ENCODE measurements around the gene TLR6.

The TLR6 gene

GRCh38 chr4:38898245-38898644 is 41.6 kb upstream of the TLR6 start:
- TF ChIP-seq, protein P1, sequence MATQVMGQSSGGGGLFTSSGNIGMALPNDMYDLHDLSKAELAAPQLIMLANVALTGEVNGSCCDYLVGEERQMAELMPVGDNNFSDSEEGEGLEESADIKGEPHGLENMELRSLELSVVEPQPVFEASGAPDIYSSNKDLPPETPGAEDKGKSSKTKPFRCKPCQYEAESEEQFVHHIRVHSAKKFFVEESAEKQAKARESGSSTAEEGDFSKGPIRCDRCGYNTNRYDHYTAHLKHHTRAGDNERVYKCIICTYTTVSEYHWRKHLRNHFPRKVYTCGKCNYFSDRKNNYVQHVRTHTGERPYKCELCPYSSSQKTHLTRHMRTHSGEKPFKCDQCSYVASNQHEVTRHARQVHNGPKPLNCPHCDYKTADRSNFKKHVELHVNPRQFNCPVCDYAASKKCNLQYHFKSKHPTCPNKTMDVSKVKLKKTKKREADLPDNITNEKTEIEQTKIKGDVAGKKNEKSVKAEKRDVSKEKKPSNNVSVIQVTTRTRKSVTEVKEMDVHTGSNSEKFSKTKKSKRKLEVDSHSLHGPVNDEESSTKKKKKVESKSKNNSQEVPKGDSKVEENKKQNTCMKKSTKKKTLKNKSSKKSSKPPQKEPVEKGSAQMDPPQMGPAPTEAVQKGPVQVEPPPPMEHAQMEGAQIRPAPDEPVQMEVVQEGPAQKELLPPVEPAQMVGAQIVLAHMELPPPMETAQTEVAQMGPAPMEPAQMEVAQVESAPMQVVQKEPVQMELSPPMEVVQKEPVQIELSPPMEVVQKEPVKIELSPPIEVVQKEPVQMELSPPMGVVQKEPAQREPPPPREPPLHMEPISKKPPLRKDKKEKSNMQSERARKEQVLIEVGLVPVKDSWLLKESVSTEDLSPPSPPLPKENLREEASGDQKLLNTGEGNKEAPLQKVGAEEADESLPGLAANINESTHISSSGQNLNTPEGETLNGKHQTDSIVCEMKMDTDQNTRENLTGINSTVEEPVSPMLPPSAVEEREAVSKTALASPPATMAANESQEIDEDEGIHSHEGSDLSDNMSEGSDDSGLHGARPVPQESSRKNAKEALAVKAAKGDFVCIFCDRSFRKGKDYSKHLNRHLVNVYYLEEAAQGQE (IDR thresholded peaks at IDR 0.05; ENCODE audit: insufficient replicate concordance, low read depth): no peak
- no peak for TF ChIP-seq SPI1 (IDR thresholded peaks at IDR 0.05; ENCODE audit: borderline replicate concordance, low read depth)
- DNase-seq (ENCODE audit: low read depth in 1 of 2, low spot score in 1 of 2): no peak
- H3K27ac ChIP-seq (replicated peaks): no peak overlapping the region
- H3K27me3 ChIP-seq (ENCODE audit: insufficient read depth, poor library complexity, severe bottlenecking): no peaks in the 10 kb centered on the region
- no peak overlapping the region for H3K4me3 ChIP-seq (replicated peaks; ENCODE audit: insufficient read depth, low read length)

- H3K27me3 ChIP-seq (ENCODE audit: insufficient read depth, poor library complexity, severe bottlenecking): no peaks in the 10 kb centered on the region
- no peak overlapping the region for H3K4me3 ChIP-seq (replicated peaks; ENCODE audit: insufficient read depth, low read length)
- DNase-seq (ENCODE audit: low read depth in 1 of 2, low spot score in 1 of 2): no peak
- TF ChIP-seq, protein P1 (IDR thresholded peaks at IDR 0.05; ENCODE audit: insufficient replicate concordance, low read depth): no peak
- TF ChIP-seq CTCF (IDR thresholded peaks at IDR 0.05; ENCODE audit: insufficient read depth, low read length) (no peak), POLR2AphosphoS5 (IDR thresholded peaks at IDR 0.05; ENCODE audit: low read depth) (no peak), SPI1 (IDR thresholded peaks at IDR 0.05; ENCODE audit: borderline replicate concordance, low read depth) (no peak), GABPA (IDR thresholded peaks at IDR 0.05; ENCODE audit: low read depth) (no peak)
- H3K27ac ChIP-seq (replicated peaks): no peak overlapping the region
Measured at GRCh38 chr4:38896940-38897339, 40.3 kb upstream of the TLR6 start.

DNA sequence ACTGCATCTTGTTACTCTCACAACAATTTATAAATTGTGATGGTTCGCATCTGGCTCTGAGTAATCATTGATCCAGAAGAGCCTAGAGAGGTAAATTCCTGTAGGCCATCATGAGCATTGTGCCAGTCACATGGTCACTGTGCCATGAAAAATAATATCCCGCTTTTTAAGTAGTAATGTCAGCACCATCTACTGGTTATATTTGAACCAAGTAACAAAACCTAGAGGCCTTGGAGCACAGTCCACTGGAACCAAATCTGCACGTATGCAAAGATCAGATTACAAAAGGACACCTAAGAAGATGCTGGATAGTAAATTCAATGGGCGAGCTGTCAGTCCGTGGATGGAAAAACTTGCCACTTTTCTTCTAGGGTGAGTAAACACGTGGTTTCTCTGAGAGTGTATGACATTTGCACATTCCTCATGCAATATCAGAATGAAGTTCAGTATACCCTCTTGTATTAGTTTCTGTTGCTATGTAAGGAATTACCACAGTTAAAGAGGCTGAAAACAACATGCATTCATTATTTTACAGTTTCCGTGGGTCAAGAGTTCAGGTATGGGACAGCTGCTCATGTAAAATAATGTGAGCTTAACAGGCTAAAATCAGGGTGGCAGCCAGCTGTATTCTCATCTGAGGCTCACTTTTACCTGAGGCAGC is 37.8 kb upstream of the TLR6 start:
- no peak for DNase-seq (ENCODE audit: low read depth in 1 of 2, low spot score in 1 of 2)
- TF ChIP-seq, protein P1 (IDR thresholded peaks at IDR 0.05; ENCODE audit: insufficient replicate concordance, low read depth): no peak
- no peak overlapping the region for H3K4me3 ChIP-seq (replicated peaks; ENCODE audit: insufficient read depth, low read length)
- no peak overlapping the region for H3K27ac ChIP-seq (replicated peaks)
- no peaks in the 10 kb centered on the region for H3K27me3 ChIP-seq (ENCODE audit: insufficient read depth, poor library complexity, severe bottlenecking)

- TF ChIP-seq POLR2AphosphoS5 (IDR thresholded peaks at IDR 0.05; ENCODE audit: low read depth): no peak
- TF ChIP-seq CTCF (IDR thresholded peaks at IDR 0.05; ENCODE audit: insufficient read depth, low read length): no peak
- no peak for TF ChIP-seq GABPA (IDR thresholded peaks at IDR 0.05; ENCODE audit: low read depth)
- TF ChIP-seq, protein P1 (IDR thresholded peaks at IDR 0.05; ENCODE audit: insufficient replicate concordance, low read depth): no peak
- TF ChIP-seq SPI1 (IDR thresholded peaks at IDR 0.05; ENCODE audit: borderline replicate concordance, low read depth): no peak
- Histone ChIP-seq H3K27me3 (ENCODE audit: insufficient read depth, poor library complexity, severe bottlenecking) (no peaks in the 10 kb centered on the region), H3K27ac (replicated peaks) (no peak overlapping the region), H3K4me3 (replicated peaks; ENCODE audit: insufficient read depth, low read length) (no peak overlapping the region)
- DNase-seq (ENCODE audit: low read depth in 1 of 2, low spot score in 1 of 2): no peak
Measured at GRCh38 chr4:38891051-38891983, 34.7 kb upstream of the TLR6 start.

Data from HL-60 (cell line).